Neural cell (in vitro differentiated cells): ENCODE results near the gene DNAJC18.

ENCODE experiments used
- EZH2 ChIP-seq: fragments of 200-600, 300-800 bp; shearing (Covaris generic), sonication (generic); IDR thresholded peaks from 2 replicates; pipeline ENCODE4 v1.6.1; 2014; ENCODE audit warnings: antibody characterized with exemption, low read length, borderline replicate concordance, mild to moderate bottlenecking; ENCODE audit not compliant: insufficient read depth, poor library complexity, severe bottlenecking
- POLR2AphosphoS5 ChIP-seq: IDR thresholded peaks from 2 replicates; pipeline ENCODE4 v1.6.1; 2012
- RAD21 ChIP-seq: fragments of 450-650 bp; conservative IDR thresholded peaks from 2 replicates; pipeline ENCODE4 v1.6.1; 2014; ENCODE audit warnings: antibody characterized with exemption, mild to moderate bottlenecking, moderate library complexity
- TAF1 ChIP-seq: IDR thresholded peaks from 2 replicates; pipeline ENCODE4 v1.6.1; 2012; ENCODE audit warnings: low read depth
- TF ChIP-seq, protein P1 (sequence below): fragments of 450-650 bp; IDR thresholded peaks from 2 replicates; pipeline ENCODE4 v1.5.1; 2014; ENCODE audit warnings: antibody characterized with exemption, mild to moderate bottlenecking, moderate library complexity; ENCODE audit not compliant: poor library complexity, severe bottlenecking

GRCh38 chr5:139488260-139488659 lies 48.9 kb upstream of the DNAJC18 start:
- TF ChIP-seq POLR2AphosphoS5 (no peak), EZH2 (no peak), TAF1 (no peak), RAD21 (no peak)
- TF ChIP-seq, protein P1, sequence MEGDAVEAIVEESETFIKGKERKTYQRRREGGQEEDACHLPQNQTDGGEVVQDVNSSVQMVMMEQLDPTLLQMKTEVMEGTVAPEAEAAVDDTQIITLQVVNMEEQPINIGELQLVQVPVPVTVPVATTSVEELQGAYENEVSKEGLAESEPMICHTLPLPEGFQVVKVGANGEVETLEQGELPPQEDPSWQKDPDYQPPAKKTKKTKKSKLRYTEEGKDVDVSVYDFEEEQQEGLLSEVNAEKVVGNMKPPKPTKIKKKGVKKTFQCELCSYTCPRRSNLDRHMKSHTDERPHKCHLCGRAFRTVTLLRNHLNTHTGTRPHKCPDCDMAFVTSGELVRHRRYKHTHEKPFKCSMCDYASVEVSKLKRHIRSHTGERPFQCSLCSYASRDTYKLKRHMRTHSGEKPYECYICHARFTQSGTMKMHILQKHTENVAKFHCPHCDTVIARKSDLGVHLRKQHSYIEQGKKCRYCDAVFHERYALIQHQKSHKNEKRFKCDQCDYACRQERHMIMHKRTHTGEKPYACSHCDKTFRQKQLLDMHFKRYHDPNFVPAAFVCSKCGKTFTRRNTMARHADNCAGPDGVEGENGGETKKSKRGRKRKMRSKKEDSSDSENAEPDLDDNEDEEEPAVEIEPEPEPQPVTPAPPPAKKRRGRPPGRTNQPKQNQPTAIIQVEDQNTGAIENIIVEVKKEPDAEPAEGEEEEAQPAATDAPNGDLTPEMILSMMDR = no peak
